H9 (cell line): Measurements from ENCODE around the gene ALOX5. TPM values are rescaled to one million over a fixed set of nuclear protein-coding genes. Genes with fewer than 3 reads are reported as not detected.

ENCODE experiments used
- DNase-seq: peaks from one replicate; pipeline ENCODE4 v3.0.0-alpha.2; 2017
- H2AFZ ChIP-seq: one replicate; pipeline ENCODE4 v1.6.1; 2013; ENCODE audit warnings: mild to moderate bottlenecking, low read length, control low read depth, moderate library complexity
- H2AK5ac ChIP-seq: 2 replicates; pipeline ENCODE4 v1.6.1; 2013; ENCODE audit warnings: low read length, control low read depth, mixed read lengths; ENCODE audit not compliant: insufficient read length
- H2BK120ac ChIP-seq: one replicate; pipeline ENCODE4 v1.6.1; 2013; ENCODE audit warnings: low read depth, mild to moderate bottlenecking, low read length, control low read depth, inconsistent platforms; ENCODE audit not compliant: poor library complexity, severe bottlenecking
- H2BK12ac ChIP-seq: 2 replicates; pipeline ENCODE4 v1.6.1; 2013; ENCODE audit warnings: low read length, control low read depth, mixed read lengths, low read depth; ENCODE audit not compliant: insufficient read length
- H2BK15ac ChIP-seq: 2 replicates; pipeline ENCODE4 v1.6.1; 2013; ENCODE audit warnings: low read depth, low read length, control low read depth
- H2BK20ac ChIP-seq: one replicate; pipeline ENCODE4 v1.6.1; 2013; ENCODE audit warnings: low read depth, mild to moderate bottlenecking, low read length, control low read depth, inconsistent platforms; ENCODE audit not compliant: poor library complexity, severe bottlenecking
- H2BK5ac ChIP-seq: 2 replicates; pipeline ENCODE4 v1.6.1; 2013; ENCODE audit warnings: low read length, control low read depth, mixed read lengths; ENCODE audit not compliant: insufficient read length
- H3K14ac ChIP-seq: 2 replicates; pipeline ENCODE4 v1.6.1; 2013; ENCODE audit warnings: low read length, control low read depth; ENCODE audit not compliant: insufficient read depth
- H3K18ac ChIP-seq: 2 replicates; pipeline ENCODE4 v1.6.1; 2013; ENCODE audit warnings: low read depth, mild to moderate bottlenecking, mixed read lengths, low read length, control low read depth; ENCODE audit not compliant: insufficient read length
- H3K23ac ChIP-seq: 2 replicates; pipeline ENCODE4 v1.6.1; 2013; ENCODE audit warnings: low read length, control low read depth, mixed read lengths, low read depth; ENCODE audit not compliant: insufficient read length
- H3K23me2 ChIP-seq: 2 replicates; pipeline ENCODE4 v1.6.1; 2013; ENCODE audit warnings: low read depth, mild to moderate bottlenecking, mixed read lengths, low read length, control low read depth; ENCODE audit not compliant: insufficient read length, poor library complexity, severe bottlenecking
- H3K27ac ChIP-seq: 2 replicates; pipeline ENCODE4 v1.5.1; 2013; ENCODE audit warnings: low read length, control low read depth, mixed read lengths, low read depth; ENCODE audit not compliant: insufficient read length
- H3K27me3 ChIP-seq: 2 replicates; pipeline ENCODE4 v1.6.1; 2013; ENCODE audit warnings: low read length, control low read depth, inconsistent platforms; ENCODE audit not compliant: insufficient read depth
- H3K4ac ChIP-seq: 2 replicates; pipeline ENCODE4 v1.6.1; 2013; ENCODE audit warnings: low read depth, mild to moderate bottlenecking, control low read depth, inconsistent platforms, low read length, moderate library complexity
- H3K4me1 ChIP-seq: 2 replicates; pipeline ENCODE4 v1.6.1; 2013; ENCODE audit warnings: low read length, control low read depth, inconsistent platforms; ENCODE audit not compliant: insufficient read depth
- H3K4me2 ChIP-seq: 2 replicates; pipeline ENCODE4 v1.6.1; 2013; ENCODE audit warnings: low read length, control low read depth, mixed read lengths; ENCODE audit not compliant: insufficient read length, insufficient read depth
- H3K56ac ChIP-seq: 2 replicates; pipeline ENCODE4 v1.6.1; 2013; ENCODE audit warnings: low read depth, mild to moderate bottlenecking, mixed read lengths, low read length, control low read depth; ENCODE audit not compliant: insufficient read length
- H3K79me1 ChIP-seq: 2 replicates; pipeline ENCODE4 v1.6.1; 2013; ENCODE audit warnings: low read depth, mild to moderate bottlenecking, moderate library complexity, low read length, control low read depth, inconsistent platforms; ENCODE audit not compliant: insufficient read depth, poor library complexity, severe bottlenecking
- H3K79me2 ChIP-seq: 2 replicates; pipeline ENCODE4 v1.6.1; 2013; ENCODE audit warnings: low read length, control low read depth, inconsistent platforms; ENCODE audit not compliant: insufficient read depth
- H3K9ac ChIP-seq: 2 replicates; pipeline ENCODE4 v1.6.1; 2013; ENCODE audit warnings: low read length, control low read depth, mixed read lengths; ENCODE audit not compliant: insufficient read length; ENCODE audit errors: extremely low read depth
- H3K9me3 ChIP-seq: one replicate; pipeline ENCODE4 v1.6.1; 2013; ENCODE audit warnings: low read depth, low read length, inconsistent platforms; ENCODE audit not compliant: control insufficient read depth
- H3T11ph ChIP-seq: one replicate; pipeline ENCODE4 v1.6.1; 2013; ENCODE audit warnings: mild to moderate bottlenecking, low read length, control low read depth, inconsistent platforms
- H4K20me1 ChIP-seq: one replicate; pipeline ENCODE4 v1.6.1; 2013; ENCODE audit not compliant: control insufficient read depth, insufficient read length, insufficient read depth
- H4K5ac ChIP-seq: 2 replicates; pipeline ENCODE4 v1.6.1; 2013; ENCODE audit warnings: low read depth, mild to moderate bottlenecking, mixed read lengths, low read length, control low read depth; ENCODE audit not compliant: insufficient read length
- H4K8ac ChIP-seq: replicated peaks from 2 replicates; pipeline ENCODE4 v1.6.1; 2013; ENCODE audit warnings: low read length, control low read depth, mixed read lengths, low read depth; ENCODE audit not compliant: insufficient read length
- H4K91ac ChIP-seq: 2 replicates; pipeline ENCODE4 v1.6.1; 2013; ENCODE audit warnings: low read depth, mild to moderate bottlenecking, moderate library complexity, mixed read lengths, low read length, control low read depth; ENCODE audit not compliant: insufficient read length
- H3K27ac Mint-ChIP-seq, 3 experiments: 2 replicates in 2 of 3; 3 replicates in 1 of 3; pipeline ENCODE4 v1.8.0; 2020 to 2021; ENCODE audit warnings: mixed read lengths in 3 of 3, mild to moderate bottlenecking in 1 of 3, moderate library complexity in 1 of 3
- H3K27me3 Mint-ChIP-seq: 2 replicates; pipeline ENCODE4 v1.8.0; 2021; ENCODE audit warnings: low read depth, mild to moderate bottlenecking, moderate library complexity, mixed read lengths
- H3K36me3 Mint-ChIP-seq, 3 experiments: 2 replicates in 2 of 3; 3 replicates in 1 of 3; pipeline ENCODE4 v1.8.0; 2020 to 2021; ENCODE audit warnings: low read depth in 3 of 3, mixed read lengths in 3 of 3; ENCODE audit not compliant: insufficient read depth in 1 of 3
- H3K4me1 Mint-ChIP-seq, 2 experiments: 2 replicates each; pipeline ENCODE4 v1.8.0; 2020; ENCODE audit warnings: mixed read lengths in 2 of 2
- H3K4me3 Mint-ChIP-seq, 2 experiments: 2 replicates in 1 of 2; 3 replicates in 1 of 2; pipeline ENCODE4 v1.8.0; 2020 to 2021; ENCODE audit warnings: mild to moderate bottlenecking in 2 of 2, mixed read lengths in 2 of 2, moderate library complexity in 1 of 2
- H3K9me3 Mint-ChIP-seq, 2 experiments: 2 replicates in 1 of 2; 3 replicates in 1 of 2; pipeline ENCODE4 v1.8.0; 2020; ENCODE audit warnings: mild to moderate bottlenecking in 2 of 2, mixed read lengths in 2 of 2, moderate library complexity in 1 of 2
- WGBS: extraction: QIAGEN DNeasy Blood & Tissue Kit; methylation state at CpG from one replicate; pipeline ENCODE4 v1.1.7; 2013; ENCODE audit warnings: missing lambda C conversion rate, low lambda C conversion rate, mixed read lengths; ENCODE audit not compliant: insufficient read length; ENCODE audit errors: extremely low coverage; 5-methylcytosine and 5-hydroxymethylcytosine counted together
- total RNA-seq: library from RNA; stranded (reverse); gene quantifications from 2 replicates; pipeline ENCODE4 v1.2.1, GENCODE V29; 2021
- TF ChIP-seq, protein P1 (sequence below): fragments of 200-600 bp; sonication (generic); conservative IDR thresholded peaks from 3 replicates; pipeline ENCODE4 v1.8.0; 2021; ENCODE audit warnings: antibody characterized with exemption, mild to moderate bottlenecking

ALOX5 gene
- total RNA-seq, 1 experiment from 2014 or later = 3.7 TPM

DNA sequence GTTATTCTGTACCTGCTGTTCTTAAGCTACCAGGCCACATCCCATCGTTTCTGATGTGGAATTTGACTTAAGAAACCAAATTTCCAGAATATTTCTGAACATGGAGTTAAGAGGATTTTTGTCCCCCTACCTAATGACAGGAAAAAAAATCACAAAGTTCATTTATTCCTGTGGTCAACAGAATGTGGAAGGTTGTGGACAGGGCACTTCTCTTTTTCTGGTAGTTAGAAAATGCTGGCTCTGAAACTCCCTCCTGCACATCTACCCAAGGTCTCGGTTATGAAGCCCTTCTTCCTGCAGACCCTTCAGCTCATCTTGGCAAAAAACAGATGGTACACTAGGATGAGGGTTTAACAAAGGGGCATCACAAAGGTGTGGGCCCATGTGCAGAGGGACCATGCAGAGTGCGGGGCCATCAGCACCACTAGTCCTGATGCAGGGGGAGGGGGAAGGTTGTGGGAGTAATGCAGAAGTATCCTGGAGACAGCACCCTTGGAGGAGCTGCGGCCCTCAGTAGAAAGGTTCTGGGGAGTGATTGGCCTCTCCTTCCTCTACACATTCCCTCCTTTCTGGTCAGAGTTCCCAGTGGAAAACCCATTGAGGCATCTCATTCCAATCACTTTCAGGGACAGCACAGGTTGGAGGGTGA lies 9.8 kb downstream of the ALOX5 start:
- H4K8ac ChIP-seq = no peak overlapping the region
- no peak overlapping the region for H3T11ph ChIP-seq
- H3K9me3 ChIP-seq = no peaks in the 10 kb centered on the region
- H3K14ac ChIP-seq = no peak overlapping the region
- Mint-ChIP-seq H3K36me3 (peaks cover 0 to 3% (median under 1%) of the 10 kb centered on the region in 3 experiments; a peak in 1 of 7 replicates), H3K9me3 (peaks cover 3 to 7% of the 10 kb centered on the region in 2 experiments; a peak in 3 of 5 replicates), H3K4me3 (no peak overlapping the region), H3K27ac (no peak overlapping the region), H3K27me3 (peaks cover 1% of the 10 kb centered on the region; the same call in 1 of the 2 replicates), H3K4me1 (peaks cover 0 to 4% of the 10 kb centered on the region in 2 experiments; a peak in 1 of 4 replicates)
- H3K4me2 ChIP-seq = no peak overlapping the region
- no peak overlapping the region for H3K4ac ChIP-seq
- no peak overlapping the region for H4K5ac ChIP-seq
- no peak overlapping the region for H2AK5ac ChIP-seq
- H3K18ac ChIP-seq = no peak overlapping the region
- H3K23me2 ChIP-seq = no peaks in the 10 kb centered on the region
- H3K27ac ChIP-seq = no peak overlapping the region
- H2BK20ac ChIP-seq = no peak overlapping the region
- DNase-seq = no peak
- no peak overlapping the region for H3K9ac ChIP-seq
- no peak overlapping the region for H2BK5ac ChIP-seq
- TF ChIP-seq, protein P1, sequence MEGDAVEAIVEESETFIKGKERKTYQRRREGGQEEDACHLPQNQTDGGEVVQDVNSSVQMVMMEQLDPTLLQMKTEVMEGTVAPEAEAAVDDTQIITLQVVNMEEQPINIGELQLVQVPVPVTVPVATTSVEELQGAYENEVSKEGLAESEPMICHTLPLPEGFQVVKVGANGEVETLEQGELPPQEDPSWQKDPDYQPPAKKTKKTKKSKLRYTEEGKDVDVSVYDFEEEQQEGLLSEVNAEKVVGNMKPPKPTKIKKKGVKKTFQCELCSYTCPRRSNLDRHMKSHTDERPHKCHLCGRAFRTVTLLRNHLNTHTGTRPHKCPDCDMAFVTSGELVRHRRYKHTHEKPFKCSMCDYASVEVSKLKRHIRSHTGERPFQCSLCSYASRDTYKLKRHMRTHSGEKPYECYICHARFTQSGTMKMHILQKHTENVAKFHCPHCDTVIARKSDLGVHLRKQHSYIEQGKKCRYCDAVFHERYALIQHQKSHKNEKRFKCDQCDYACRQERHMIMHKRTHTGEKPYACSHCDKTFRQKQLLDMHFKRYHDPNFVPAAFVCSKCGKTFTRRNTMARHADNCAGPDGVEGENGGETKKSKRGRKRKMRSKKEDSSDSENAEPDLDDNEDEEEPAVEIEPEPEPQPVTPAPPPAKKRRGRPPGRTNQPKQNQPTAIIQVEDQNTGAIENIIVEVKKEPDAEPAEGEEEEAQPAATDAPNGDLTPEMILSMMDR = no peak
- no peak overlapping the region for H3K56ac ChIP-seq
- H3K4me1 ChIP-seq = no peaks in the 10 kb centered on the region
- H4K20me1 ChIP-seq = no peaks in the 10 kb centered on the region
- no peak overlapping the region for H2BK120ac ChIP-seq
- H3K79me1 ChIP-seq = no peaks in the 10 kb centered on the region
- no peak overlapping the region for H2BK15ac ChIP-seq
- no peak overlapping the region for H4K91ac ChIP-seq
- H3K79me2 ChIP-seq = no peaks in the 10 kb centered on the region
- no CpG with 5 or more reads among the region's 4 CpGs for WGBS
- no peak overlapping the region for H2BK12ac ChIP-seq
- H3K27me3 ChIP-seq = no peaks in the 10 kb centered on the region
- no peak overlapping the region for H3K23ac ChIP-seq
- H2AFZ ChIP-seq = no peak overlapping the region
